HAP-1 (cell line): Measurements from ENCODE around the gene MORN4.
A peak's percentile ranks its signal among the peaks of the same experiment; 100 is the strongest.

Experiments
- DNase-seq, 2 experiments: peaks; one replicate each; pipeline ENCODE4 v3.0.0-alpha.2; 2016 to 2020; ENCODE audit warnings: low spot score in 2 of 2
- H3K27me3 ChIP-seq: fragments of 250-450 bp; sonication (Bioruptor Pico); 2 replicates; pipeline ENCODE4 v1.5.1; 2020; ENCODE audit warnings: low read depth, mild to moderate bottlenecking, moderate library complexity
- H3K36me3 ChIP-seq: fragments of 250-450 bp; sonication (Bioruptor Pico); replicated peaks from 2 replicates; pipeline ENCODE4 v1.5.1; 2020; ENCODE audit warnings: mild to moderate bottlenecking
- H3K4me1 ChIP-seq: fragments of 250-450 bp; sonication (Bioruptor Pico); 2 replicates; pipeline ENCODE4 v1.5.1; 2020; ENCODE audit warnings: mild to moderate bottlenecking
- H3K4me3 ChIP-seq: fragments of 250-450 bp; sonication (Bioruptor Pico); 2 replicates; pipeline ENCODE4 v1.5.1; 2020; ENCODE audit warnings: mild to moderate bottlenecking, moderate library complexity
- H3K9me3 ChIP-seq: fragments of 250-450 bp; sonication (Bioruptor Pico); 2 replicates; pipeline ENCODE4 v1.5.1; 2020; ENCODE audit warnings: mild to moderate bottlenecking, moderate library complexity
- in situ Hi-C: fragments of 300-500 bp; cut with MboI; formaldehyde crosslinking; loops from 3 replicates; pipeline ENCODE4 v1.14.3; 2020; ENCODE audit warnings: low sequenced_read_pairs, inconsistent platforms, mixed read lengths

Gene MORN4

GRCh38 chr10:97631098-97631497 is 2.2 kb downstream of the MORN4 start:
- DNase-seq = no peak

GRCh38 chr10:97629289-97629688 is 4.0 kb downstream of the MORN4 start:
- no peak for DNase-seq
- no peaks in the 10 kb centered on the region for H3K36me3 ChIP-seq
- H3K4me3 ChIP-seq = no peak overlapping the region
- no peaks in the 10 kb centered on the region for H3K27me3 ChIP-seq
- H3K9me3 ChIP-seq = no peaks in the 10 kb centered on the region
- H3K4me1 ChIP-seq = no peaks in the 10 kb centered on the region
- in situ Hi-C loops = no loop called here

More at GRCh38 chr10:97631098-97631497, 2.2 kb downstream of the MORN4 start:
- H3K4me3 ChIP-seq = no peak overlapping the region
- no peaks in the 10 kb centered on the region for H3K4me1 ChIP-seq
- in situ Hi-C loops = no loop called here
- no peaks in the 10 kb centered on the region for H3K27me3 ChIP-seq
- no peaks in the 10 kb centered on the region for H3K36me3 ChIP-seq
- no peaks in the 10 kb centered on the region for H3K9me3 ChIP-seq

DNA sequence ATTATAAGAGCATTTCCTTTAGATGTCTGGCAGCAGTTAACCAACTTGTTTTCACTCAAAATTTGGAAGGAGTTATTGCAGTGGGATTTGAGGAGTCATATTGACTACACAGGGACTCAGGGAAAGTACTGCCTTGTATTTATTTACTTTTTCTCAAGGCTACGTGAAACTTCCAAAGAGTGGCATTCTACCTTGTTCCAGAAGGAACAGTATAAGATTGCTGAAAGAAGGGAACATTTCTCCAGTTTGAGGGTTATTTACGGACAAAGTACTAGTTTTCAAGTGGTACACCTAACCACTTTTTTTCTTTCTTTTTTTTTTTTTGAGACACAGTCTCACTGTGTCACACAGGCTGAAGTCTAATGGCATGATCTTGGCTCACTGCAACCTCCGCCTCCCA is 5.1 kb downstream of the MORN4 start:
- DNase-seq = no peak
- Histone ChIP-seq H3K27me3 (no peaks in the 10 kb centered on the region), H3K4me3 (no peak overlapping the region), H3K9me3 (no peaks in the 10 kb centered on the region), H3K4me1 (no peaks in the 10 kb centered on the region), H3K36me3 (no peaks in the 10 kb centered on the region)
- in situ Hi-C loops = no loop called here

DNA sequence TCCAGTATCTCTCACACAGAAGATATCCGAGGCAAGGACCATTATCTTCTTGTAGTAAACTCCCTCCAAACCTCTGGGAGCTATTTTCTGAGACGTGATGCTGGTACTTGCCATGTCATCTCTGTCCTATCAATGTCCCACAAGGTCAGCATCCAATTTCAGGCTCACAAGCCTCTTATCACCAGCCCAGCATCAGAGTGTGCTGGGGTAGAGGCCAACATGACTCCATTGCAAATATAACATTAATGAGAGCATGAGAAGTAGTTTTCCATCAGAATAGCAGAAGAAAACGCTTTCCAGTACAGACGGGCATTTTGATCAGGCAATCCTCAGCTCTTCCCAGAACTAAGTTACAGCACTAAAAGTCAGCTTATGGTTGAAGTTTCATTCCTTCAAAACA is 5.6 kb downstream of the MORN4 start:
- no peaks in the 10 kb centered on the region for H3K4me1 ChIP-seq
- H3K9me3 ChIP-seq = no peaks in the 10 kb centered on the region
- in situ Hi-C loops = no loop called here
- no peaks in the 10 kb centered on the region for H3K27me3 ChIP-seq
- DNase-seq = no peak
- H3K36me3 ChIP-seq = no peaks in the 10 kb centered on the region
- no peak overlapping the region for H3K4me3 ChIP-seq

GRCh38 chr10:97623277-97623676 is 10.0 kb downstream of the MORN4 start:
- DNase-seq = no peak
- Histone ChIP-seq H3K9me3 (no peaks in the 10 kb centered on the region), H3K4me1 (no peaks in the 10 kb centered on the region), H3K27me3 (no peaks in the 10 kb centered on the region), H3K4me3 (no peak overlapping the region), H3K36me3 (no peaks in the 10 kb centered on the region)
- in situ Hi-C loops = no loop called here

DNA sequence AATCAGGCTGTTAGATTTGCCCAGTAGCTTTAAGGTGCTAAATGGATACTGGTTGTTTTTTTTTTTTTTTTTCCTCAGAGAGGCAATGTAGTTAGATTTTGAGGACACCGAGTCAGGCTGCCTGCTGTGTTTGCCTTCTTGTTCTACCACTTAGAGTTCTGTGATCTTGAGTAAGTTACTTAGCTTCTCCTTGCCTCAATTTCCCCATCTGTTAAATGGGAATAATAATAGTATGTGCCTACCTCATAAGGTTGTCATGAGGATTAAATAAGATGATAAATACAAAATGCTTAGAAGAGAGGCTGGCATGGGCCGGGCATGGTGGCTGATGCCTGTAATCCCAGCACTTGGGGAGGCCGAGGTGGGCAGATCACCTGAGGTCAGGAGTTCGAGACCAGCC is 14.6 kb downstream of the MORN4 start:
- Histone ChIP-seq H3K4me3 (no peak overlapping the region), H3K4me1 (no peaks in the 10 kb centered on the region), H3K27me3 (no peaks in the 10 kb centered on the region), H3K36me3 (no peaks in the 10 kb centered on the region), H3K9me3 (no peaks in the 10 kb centered on the region)
- no peak for DNase-seq
- in situ Hi-C loops = no loop called here

- in situ Hi-C loops = no loop called here
- Histone ChIP-seq H3K4me3 (no peak overlapping the region), H3K36me3 (no peaks in the 10 kb centered on the region), H3K27me3 (no peaks in the 10 kb centered on the region), H3K4me1 (no peaks in the 10 kb centered on the region), H3K9me3 (no peaks in the 10 kb centered on the region)
- no peak for DNase-seq
Observed at GRCh38 chr10:97618285-97618684, 15.0 kb downstream of the MORN4 start.

DNA sequence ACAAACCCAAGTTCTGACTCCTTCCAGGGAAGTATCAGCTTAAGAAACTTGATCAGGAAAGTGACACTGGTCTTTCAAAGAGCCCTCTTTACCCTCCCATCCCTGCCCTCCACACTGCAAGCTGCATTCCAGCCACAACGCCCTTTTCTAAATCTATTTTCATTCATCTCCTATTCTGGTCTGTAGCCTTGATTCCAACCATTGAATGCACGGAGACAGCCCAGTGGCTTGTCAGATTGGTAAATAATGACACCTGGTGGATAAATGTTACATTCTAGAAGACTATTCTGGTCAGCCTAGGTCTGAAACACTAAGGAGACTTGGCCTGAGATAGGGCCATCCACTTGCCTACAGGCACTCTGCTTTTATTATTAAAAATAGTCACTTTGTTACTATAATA is 20.9 kb downstream of the MORN4 start:
- in situ Hi-C loops = loop anchor here (5.0 kb wide), 1 partner anchor 150 kb away; no protein-coding TSS in a partner anchor
- DNase-seq = peak; percentile 56 to 60
- Histone ChIP-seq H3K27me3 (no peaks in the 10 kb centered on the region), H3K9me3 (no peaks in the 10 kb centered on the region), H3K4me3 (no peak overlapping the region), H3K4me1 (0 out of 2 replicates have a peak, but pooled peaks cover 3% of the 10 kb centered on the region), H3K36me3 (no peaks in the 10 kb centered on the region)

- in situ Hi-C loops = loop anchor here (5.0 kb wide), 1 partner anchor 149 kb away; no protein-coding TSS in a partner anchor
- H3K4me1 ChIP-seq = 0 out of 2 replicates have a peak, but pooled peaks cover 3% of the 10 kb centered on the region
- DNase-seq = no peak
Observed at GRCh38 chr10:97611473-97611872, 21.8 kb downstream of the MORN4 start.

GRCh38 chr10:97608991-97609561 is 24.2 kb downstream of the MORN4 start:
- Histone ChIP-seq H3K4me3 (no peak overlapping the region), H3K36me3 (no peaks in the 10 kb centered on the region), H3K4me1 (0 out of 2 replicates have a peak, but pooled peaks cover 3% of the 10 kb centered on the region), H3K9me3 (no peaks in the 10 kb centered on the region), H3K27me3 (no peaks in the 10 kb centered on the region)
- in situ Hi-C loops = no loop called here
- no peak for DNase-seq

More at GRCh38 chr10:97611473-97611872, 21.8 kb downstream of the MORN4 start:
- Histone ChIP-seq H3K4me3 (no peak overlapping the region), H3K9me3 (no peaks in the 10 kb centered on the region), H3K36me3 (no peaks in the 10 kb centered on the region), H3K27me3 (no peaks in the 10 kb centered on the region)

DNA sequence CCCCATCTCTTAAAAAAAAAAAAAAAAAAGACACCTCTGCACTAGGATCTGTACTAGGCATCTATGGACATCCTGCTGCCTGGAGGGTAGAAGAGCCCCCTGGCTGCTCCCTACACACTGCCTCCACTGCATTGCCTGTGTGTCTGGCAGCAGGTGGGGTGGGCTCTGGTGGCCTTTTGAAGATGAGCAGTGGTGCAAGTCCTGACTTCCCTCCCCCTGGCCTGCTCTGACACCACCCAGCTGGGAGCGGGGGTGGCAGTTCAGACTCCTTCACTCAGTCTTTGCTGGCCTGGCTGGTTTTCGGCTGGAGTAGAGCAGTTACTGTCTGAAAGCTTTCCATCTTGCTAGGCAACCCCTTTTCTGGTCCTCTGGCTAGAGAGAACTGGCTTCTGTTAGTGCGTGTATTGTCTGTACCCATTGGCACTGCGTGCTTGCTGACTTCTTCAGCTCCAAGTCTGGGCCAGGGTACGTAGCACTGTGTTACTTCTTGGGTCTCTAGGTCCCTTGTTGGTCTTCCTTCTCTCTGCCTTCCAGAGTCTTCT is 26.1 kb downstream of the MORN4 start:
- in situ Hi-C loops = no loop called here
- no peaks in the 10 kb centered on the region for H3K9me3 ChIP-seq
- 0 out of 2 replicates have a peak, but pooled peaks cover 2% of the 10 kb centered on the region for H3K4me1 ChIP-seq

DNA sequence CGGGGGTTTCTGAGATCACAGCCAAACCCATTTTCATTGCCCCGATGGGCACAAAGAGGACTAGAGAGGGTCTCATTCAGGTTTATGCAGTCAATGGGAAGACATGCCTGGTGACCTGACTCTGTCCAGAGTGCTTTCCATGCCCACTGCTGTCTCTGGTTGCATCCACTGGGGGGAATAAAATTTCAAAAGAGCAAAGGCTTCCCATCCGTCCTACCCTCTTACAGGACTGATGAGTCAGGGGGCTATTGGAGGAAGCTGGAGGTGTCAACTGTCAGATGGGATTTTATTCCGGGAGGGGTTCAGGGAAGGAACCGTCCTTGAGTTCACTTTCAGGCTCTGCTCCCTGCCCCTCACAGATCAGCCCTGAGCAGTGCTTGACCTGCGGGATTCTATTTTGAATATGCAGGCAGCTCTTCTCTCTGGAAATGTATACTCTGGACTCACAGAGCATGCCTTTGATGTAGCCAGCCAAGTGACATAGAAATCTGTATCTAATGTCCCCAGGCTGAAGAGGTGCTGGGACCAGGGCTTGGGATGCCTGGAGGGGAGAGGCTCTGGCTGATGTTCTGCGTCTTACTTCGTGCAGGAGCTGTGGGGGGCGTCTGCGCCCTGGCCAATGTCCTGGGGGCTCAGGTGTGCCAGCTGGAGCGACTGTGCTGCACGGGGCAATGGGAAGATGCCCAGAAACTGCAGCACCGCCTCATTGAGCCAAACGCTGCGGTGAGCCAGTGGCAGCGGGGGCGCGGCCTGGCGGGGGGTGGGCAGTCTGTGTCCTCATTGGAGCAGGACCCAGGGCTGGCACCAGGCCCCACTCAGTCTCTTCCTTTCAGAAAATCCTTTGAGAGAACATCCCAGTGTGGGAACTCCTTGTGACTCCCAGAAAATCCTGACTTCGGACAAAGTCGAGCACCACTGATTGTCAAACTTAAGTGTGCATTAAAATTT is 31.8 kb downstream of the MORN4 start:
- Histone ChIP-seq H3K9me3 (no peaks in the 10 kb centered on the region), H3K27me3 (no peaks in the 10 kb centered on the region), H3K4me1 (no peaks in the 10 kb centered on the region), H3K4me3 (no peak overlapping the region), H3K36me3 (no peaks in the 10 kb centered on the region)
- in situ Hi-C loops = no loop called here
- no peak for DNase-seq

More for the DNA sequence above, 26.1 kb downstream of the MORN4 start:
- no peak for DNase-seq
- Histone ChIP-seq H3K36me3 (no peaks in the 10 kb centered on the region), H3K27me3 (no peaks in the 10 kb centered on the region), H3K4me3 (no peak overlapping the region)

GRCh38 chr10:97600616-97601015 is 32.7 kb downstream of the MORN4 start:
- in situ Hi-C loops = no loop called here
- no peak overlapping the region for H3K4me3 ChIP-seq
- H3K9me3 ChIP-seq = no peaks in the 10 kb centered on the region
- H3K4me1 ChIP-seq = no peaks in the 10 kb centered on the region
- H3K36me3 ChIP-seq = no peaks in the 10 kb centered on the region
- DNase-seq = no peak
- no peaks in the 10 kb centered on the region for H3K27me3 ChIP-seq

DNA sequence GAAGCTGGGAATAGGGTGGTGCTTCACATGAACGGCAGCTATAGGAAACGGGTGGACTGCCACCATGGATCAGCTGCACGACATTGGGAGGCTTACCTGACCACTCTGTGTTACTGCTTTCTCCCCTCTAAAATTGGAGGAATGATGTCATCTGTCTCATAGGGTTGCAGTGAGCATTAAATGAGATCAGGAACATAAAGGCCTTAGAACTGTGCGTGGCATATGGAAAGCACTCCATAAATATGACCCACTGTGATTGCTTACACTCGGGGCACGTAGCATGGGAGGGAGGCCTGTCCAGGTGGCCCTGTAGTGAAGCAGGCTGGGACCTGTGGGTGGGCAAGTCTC is 34.1 kb downstream of the MORN4 start:
- no peak for DNase-seq
- Histone ChIP-seq H3K36me3 (no peaks in the 10 kb centered on the region), H3K27me3 (no peaks in the 10 kb centered on the region), H3K4me3 (no peak overlapping the region), H3K4me1 (no peaks in the 10 kb centered on the region), H3K9me3 (no peaks in the 10 kb centered on the region)
- in situ Hi-C loops = no loop called here
